HG03159 (cell line): ENCODE results near the gene SDK2.
"Not testable (repeated sequence)": the region's sequence is repeated elsewhere in the genome, so short reads cannot be mapped to it uniquely, and the experiment has no call there.

ENCODE experiments used
- ATAC-seq: cut with Tn5 transposase; IDR thresholded peaks from one replicate; pipeline ENCODE4 v1.9.1; 2021; ENCODE audit warnings: mild to moderate bottlenecking, moderate library complexity; ENCODE audit not compliant: unreplicated experiment

Gene SDK2

DNA sequence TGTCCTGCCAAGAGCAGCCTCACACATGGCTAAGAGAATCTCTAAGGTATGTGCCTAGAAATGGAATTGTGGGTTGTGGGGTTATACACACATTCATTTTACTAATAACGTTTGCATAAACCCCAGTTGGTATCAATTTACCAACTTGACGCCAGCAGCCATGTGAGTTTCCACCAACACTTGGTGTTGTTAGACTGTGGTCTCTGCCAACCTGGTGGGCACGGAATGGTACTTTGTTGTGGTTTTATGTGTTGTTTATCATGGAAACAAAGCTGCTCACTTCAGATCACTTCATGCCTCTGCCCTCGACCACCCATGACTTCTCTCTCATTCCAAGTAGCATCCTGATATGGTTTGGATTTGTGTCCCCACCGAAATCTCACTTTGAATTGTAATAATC is 180.4 kb downstream of the SDK2 start:
- ATAC-seq, result no peak

DNA sequence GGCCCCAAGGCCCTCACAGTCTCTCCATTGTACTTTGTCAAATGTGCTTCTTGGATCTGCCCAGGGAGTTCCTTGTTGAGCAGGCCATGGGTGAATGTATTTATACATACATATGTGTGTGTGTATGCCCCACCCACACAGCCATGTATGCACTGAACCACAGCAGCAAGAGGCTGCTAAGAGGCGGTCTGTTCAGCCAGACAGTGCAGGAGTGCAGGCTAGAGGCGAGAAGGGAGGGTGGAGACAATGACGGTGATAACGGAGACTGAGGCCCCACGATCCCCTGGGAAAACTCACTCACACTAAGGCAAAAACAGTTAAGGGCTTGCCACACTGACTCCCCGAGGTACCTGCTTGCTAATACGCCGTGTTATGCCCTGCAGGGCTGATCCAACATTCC is 181.4 kb downstream of the SDK2 start:
- ATAC-seq, result no peak

DNA sequence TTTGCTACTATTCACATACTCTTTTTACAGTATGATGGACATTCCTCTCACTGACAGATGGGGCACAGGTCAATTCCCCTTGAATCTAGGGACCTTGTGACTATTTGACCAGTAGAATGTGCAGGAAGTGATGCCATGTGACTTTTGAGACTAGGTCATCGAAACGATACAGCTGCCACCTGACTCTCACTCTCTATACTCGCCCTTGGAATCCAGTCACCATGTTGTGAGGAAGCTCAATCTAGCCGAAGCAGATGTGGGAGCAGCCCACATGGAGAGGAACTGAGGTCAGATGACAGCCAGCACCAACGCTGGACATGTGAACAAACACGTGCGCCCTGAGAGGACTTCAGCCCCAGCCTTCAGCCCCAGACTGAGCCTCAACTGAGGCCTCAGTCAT is 184.3 kb downstream of the SDK2 start:
- ATAC-seq, result no peak

DNA sequence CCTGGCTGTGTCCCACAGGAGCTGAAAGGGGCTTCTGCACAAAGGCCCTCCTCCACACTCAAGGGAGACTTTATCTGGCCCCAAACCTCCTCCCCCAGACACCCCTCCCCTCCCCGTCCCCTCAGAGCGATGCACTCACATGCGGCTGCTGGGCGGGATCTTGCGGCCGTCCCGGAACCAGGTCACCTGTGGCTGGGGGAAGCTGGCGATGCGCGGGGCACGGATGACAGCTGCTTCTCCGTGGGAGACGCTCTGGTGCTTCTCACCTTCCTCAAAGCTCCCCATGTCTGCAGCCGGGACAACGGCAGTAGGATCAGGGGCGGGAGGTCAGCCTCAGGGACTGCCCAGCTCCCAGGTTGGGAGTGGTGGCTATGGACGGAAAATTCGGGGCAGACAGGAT is 188.5 kb downstream of the SDK2 start:
- ATAC-seq, result no peak

DNA sequence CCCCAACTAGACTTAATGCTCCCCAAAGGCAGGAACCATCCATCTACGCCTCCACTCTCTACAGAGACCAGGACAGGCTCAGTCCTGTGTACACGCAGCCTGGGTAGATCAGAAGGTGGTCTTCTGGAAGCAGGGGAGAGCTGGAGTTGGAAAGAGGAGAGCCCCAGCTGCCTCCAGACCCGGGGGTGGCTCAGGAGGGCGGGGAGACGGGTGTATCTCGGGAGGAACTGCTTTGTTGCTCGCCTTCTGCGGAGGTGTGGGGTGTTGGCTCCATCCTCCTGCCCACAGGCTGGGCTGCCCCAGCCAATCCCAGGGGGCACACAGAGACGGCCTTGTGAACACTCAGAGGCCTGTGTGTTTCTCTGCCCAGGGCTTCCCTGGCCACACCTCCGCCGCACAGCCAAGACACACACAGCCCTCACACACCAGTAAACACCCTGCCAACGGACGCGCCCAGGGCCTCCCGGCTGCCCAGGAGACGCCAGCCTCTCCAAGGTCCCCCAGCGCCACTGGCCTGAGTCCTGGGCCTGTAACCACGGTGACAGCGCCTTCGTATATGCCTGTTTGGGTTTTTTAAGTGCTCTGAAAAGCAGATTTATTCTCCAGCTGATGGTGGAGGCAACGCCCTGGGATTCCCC is 189.1 kb downstream of the SDK2 start:
- ATAC-seq, result no peak

DNA sequence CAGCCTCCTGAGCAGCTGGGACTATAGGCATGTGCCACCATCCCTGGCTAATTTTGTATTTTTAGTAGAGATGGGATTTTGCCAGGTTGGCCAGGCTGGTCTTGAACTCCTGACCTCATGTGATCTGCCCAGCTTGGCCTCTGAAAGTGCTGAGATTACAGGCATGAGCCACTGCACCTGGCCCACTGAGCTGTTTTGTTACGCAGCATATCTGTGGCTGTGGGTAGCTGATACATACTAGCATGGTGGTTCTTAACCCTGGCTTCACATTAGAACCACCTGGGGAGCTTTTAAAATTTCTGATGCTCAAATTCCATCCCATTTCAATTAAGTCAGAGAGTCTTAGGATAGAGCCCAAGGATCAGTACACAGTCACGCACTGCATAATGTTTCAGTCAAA is 190.8 kb downstream of the SDK2 start:
- ATAC-seq, result not testable (repeated sequence)

DNA sequence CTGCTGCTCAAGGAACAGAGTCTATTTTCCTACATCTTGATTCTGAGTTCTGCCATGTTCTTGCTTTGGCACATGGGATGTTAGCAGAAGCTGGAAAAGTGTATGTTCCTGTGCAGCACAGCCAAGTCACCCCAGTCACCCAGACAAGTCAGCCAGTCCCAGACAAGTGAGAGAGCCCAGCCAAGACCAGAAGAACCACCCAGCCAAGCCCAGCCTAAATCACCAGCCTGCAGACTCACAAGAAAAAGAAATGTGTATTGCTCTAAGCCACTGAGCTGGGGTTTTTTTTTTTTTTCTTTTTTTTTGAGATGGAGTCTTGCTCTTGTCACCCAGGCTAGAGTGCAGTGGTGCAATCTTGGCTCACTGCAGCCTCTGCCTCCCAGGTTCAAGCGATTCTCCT is 191.2 kb downstream of the SDK2 start:
- no peak for ATAC-seq

DNA sequence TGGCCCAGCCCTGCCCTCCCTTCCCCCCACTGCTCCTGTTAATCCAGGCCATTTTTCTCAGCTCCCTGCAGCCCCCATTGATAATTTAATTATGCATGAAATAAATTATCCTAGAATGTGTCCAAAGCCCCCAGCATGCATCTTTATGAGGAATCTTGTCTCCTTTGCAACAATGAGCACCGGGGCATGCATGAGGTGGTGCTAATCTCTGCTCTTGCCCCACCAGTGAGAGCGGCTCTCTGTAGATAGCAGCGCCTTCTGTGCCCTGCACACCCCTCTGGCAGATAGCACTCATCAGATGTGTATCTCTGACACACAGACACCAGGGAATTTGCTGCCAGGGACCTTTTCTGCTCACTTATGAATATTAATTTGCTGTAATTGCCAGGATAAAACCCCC is 192.2 kb downstream of the SDK2 start:
- no peak for ATAC-seq

DNA sequence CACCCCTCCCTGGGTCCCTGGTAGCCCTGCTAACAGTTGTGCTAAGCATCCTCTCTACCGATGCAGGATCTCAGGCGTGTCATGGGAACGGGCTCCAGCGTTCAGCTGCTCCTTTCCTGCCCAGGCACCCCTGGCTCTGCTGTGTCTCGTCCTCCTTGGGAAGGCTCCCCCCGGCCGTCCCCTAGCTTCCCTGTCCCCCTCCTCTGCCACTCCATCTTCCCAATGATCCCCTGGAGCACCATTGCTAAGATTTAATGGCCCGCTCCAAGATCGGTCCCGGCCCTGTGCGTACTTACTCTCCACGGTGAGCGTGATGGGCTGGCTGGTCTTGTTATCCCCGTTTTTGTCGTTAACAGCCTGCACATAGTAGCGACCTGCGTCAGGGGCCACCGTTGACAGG is 196.9 kb downstream of the SDK2 start:
- ATAC-seq, result no peak

DNA sequence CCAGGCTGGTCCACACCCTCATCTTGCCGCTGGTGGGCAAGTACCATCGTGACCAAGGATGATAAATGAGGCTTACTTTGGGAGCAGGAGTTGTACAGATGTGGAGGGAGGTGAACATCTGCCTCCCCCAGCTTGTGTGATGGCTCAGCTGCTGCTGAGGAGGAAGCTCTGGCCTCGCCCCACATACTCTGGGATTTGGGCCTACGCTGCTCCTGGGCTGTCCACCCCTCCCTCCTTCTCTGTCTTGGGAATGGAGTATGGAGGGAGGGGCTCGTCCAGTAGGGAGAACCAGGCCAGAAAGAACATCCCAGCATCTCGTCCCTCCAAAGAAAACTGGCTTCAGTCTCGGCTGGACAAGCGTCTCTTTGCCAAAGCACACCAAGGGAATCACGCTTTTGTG is 197.6 kb downstream of the SDK2 start:
- ATAC-seq, result no peak

DNA sequence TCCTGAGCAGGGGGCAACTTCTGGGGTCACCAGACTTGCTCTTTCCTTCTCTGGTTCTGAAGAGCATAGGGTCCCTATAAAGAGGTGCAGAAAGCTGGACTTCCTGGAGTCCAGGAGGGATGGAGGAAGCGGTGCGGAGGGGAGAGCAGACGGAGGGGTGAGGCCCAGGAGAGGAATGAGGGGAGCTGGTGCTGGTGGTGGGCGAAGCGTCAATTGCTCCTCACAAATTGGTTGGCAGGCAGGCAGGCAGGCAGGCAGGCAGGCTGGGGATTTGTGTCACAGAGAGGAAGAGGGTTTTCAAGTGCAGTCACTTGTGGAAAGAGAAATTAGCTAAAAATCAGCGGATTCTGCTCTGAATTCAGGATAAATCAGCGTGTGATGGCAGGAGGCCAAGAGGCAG is 198.8 kb downstream of the SDK2 start:
- ATAC-seq, result no peak

DNA sequence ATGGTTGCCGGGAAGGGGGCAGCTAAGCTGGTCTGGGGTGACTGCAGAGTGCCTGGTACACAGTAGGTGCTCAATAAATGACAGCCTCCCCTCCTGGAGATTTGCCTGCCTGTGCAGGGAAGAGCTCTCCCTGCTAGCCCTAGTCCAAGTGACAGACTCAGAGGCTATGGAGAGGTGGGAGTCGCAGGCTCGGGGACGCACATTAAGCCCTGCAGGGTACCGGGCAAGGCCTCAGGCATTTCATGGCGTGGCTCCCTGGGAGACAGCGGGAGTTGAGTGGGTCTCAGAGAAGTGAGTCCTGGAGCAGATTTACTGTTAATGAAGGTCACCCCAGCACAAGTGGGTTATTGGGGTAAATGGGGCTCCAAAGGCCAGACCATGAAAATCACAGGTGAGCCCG is 200.2 kb downstream of the SDK2 start:
- no peak for ATAC-seq

DNA sequence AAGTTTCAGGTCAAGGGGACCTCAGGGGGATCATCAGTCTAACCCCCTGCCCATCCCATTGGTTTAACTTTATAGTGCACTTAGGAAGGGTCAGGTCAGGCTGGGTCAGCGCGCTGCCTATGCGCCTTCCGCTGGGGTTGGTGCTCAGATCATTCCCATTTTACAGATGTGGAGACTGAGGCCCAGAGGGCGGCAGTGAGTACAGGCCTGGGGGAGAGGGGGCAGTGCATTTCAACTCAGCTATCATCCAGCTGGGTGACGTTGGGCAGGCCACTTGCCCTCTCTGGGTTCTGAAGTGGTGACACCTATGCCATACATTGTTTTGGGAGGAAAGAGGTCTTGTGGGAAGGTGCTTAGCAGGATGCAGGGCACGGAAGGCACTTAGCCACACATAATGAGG is 204.6 kb downstream of the SDK2 start:
- ATAC-seq, result no peak

DNA sequence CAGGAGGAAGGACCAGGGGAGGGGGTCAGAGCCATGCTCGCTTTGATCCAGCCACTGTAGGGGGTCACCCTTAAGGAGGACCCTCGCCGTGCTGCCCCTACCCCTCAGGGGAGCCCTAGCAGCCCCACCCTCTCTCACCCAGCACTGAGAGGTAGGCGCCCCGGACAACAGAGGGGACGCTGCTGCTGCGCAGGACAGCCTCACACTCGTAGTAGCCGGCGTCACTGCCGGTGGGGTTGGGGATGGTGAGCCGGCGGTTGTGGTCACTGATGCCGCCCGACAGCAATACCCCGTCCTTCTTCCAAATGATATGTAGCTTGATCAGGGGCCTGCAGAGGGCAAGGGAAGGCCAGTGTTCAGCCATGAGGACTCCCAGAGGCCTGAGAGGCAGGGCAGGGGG is 206.4 kb downstream of the SDK2 start:
- no peak for ATAC-seq

DNA sequence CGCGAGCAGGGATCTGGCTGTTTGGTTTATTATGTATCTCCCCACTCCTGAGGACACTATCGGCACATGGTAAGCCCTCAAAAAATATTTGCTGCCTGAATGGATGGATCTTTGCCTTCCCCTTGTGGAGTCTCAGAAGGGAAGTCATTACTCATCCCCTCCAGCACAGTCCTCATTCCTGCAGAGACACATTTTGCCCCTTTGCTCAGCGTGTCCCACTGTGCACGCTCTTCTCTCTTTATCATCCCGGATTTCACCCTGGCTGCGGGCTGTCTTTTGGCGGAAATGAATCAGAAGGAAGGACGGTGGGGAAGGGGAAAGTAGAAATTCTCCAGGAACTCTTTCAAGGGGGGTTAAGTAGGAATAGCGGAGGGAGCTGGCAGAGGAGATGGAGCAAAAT is 207.3 kb downstream of the SDK2 start:
- ATAC-seq, result no peak

DNA sequence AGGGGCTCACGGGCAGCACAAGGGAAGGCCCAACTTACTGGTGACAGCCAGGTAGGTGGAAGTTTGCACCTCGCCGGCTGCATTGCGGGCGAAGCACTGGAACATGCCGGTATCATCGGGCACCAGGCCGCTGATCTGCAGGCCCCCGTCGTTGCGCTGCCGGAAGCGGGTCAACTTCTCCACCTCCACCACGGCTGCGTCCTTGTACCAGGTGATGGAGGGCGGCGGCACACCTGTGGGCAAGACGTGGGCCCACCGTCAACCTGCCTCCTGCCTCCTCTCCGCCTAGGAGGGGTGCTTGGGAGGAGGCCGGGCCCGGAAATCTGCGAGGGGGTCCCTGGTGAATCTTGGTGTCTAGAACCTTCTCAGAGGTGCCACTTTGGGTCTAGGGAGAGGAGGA is 208.8 kb downstream of the SDK2 start:
- ATAC-seq, result no peak

DNA sequence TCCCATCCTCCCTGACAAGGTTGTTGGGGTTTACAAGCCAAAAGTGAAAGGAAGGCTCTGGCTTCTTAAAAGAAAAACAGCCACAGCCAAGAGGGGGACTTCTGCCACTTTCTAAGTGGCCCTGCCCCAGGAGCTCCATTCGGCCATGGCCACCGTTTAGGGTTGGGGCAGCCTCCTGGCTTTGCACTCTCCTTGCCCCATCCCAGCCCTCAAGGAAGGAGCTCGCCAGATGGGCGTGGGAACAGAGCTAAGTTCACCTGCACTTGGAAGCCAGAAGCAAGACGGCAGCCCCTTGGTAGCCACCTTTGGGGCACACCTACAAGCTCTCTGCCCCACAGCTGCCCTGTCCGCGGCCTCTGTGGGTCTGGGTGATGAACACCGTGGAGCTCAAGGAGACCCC is 210.1 kb downstream of the SDK2 start:
- no peak for ATAC-seq

DNA sequence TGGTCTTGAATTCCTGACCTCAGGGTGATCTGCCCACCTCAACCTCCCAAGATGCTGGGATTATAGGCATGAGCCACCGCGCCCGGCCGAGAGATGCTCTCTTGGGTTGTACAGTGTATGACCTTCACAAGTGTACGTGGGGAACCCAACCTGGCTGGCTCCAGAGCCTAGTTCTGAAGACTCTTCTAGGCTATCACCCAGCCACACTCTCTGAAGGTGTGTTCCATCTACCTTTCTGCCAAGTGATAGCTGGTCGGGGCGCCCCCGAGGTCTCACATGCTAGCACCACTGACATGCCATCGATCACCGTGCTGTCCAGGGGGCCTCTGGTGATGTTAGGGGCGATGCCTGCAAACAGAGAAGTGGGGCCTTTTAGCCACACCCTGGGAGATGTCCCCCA is 210.7 kb downstream of the SDK2 start:
- no peak for ATAC-seq

DNA sequence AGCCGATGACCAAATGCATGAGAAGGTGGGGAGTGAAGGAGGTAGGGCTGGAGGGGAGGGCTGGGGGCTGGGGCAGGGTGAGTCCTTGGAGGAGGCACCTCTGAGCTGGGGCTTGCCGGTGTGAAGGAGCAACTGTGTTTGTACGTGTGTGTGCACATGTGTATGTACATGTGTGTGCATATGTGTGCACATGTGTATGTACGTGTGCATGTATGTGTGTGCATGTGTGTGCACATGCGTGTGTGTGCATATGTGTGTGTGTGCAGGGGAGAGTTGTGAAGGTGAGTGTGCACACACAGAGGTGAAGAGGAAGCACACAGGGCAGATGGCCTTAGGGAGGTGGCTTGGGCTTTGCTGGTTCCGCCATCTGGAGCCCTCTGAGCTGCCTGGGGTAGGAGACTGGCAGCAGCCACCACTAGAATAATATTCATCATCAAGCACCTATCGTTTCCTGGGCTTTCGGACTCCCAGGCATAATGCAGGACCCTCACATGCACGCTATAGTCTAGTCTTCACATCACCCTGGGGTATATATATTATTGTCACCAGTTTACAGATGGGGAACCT is 211.5 kb downstream of the SDK2 start:
- ATAC-seq, result no peak

DNA sequence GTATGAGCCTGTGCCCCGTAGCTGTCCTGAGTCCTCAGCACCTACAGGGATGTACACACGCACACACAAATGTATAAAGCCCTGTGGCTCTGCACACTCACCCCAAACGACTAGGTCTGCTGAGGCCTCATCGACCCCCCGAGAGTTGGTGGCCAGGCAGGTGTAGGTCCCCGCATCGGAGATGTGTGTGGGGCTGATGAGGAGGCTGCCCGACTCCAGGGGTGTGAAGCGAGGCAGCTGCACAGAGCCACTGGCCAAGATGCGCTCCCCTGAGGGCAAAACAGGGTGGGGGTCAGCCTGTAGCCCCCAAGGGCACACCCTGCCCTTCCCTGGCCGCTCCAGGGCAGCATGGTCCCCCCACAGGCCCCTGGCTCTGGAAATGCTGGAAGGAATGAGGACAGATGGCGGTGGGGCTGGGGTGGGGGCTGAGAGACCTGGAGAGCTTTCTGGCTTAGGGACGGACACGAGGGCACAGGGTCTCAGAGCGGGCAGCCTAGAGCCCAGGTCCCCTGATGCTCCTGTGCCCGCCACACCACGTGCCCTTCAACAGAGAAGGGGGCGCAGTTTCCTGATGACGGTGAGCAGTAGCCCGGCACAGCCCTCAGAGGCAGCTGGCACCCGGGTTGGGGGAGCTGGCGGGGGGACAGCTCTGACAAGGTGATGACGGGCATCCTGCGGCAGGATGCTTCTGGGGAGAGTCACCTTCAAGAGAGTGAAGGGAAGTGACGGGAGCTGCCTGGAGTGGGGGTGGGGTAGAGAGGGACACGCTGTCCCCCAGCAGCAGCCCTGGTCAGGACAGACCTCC is 212.6 kb downstream of the SDK2 start:
- ATAC-seq, result no peak

DNA sequence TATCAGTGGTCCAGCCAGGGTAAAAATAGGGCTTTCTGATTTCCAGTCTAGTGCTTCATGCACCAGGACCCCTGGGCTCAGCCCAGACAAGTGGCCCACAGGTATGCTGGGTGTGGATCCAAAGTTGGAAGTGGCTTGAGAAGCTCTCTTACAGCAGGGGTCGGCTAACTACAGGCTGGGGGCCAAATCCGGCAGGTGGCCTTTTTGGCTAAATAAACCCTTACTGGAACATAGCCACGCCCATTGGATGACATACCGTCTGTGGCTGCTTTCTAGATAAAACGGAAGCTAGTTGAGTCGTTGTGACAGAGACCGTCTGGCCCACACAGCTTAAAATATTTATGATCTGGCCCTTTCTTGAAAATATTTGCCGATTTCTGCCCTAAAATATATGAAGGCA is 213.4 kb downstream of the SDK2 start:
- ATAC-seq, result no peak

DNA sequence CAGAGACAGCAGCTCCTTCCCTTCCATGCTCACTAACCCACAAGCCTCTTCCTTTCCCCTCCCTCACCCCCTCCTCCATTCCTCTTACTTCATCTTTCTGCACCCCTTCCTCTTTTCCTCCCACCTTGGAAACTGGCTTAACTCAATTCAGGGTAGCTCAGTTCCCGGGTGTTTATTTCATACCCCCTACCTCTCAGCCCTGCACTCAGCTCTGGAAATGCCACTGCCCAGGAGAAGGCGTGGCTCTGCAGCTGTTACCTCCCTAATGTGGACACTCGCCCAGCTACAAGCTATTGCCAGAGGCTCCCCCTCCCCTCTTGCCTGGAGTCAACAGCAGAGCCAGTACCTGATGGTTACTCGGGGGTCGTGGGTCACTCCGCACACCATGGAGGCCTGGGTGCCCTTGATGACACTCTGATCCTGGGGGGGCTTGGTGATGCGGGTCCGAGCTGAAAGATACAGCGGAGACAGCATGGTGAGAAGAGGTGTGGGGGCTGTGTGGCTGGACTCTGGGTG is 214.0 kb downstream of the SDK2 start:
- no peak for ATAC-seq
